H9 (cell line): ENCODE results near the gene ZNF644. TPM values are rescaled to one million over a fixed set of nuclear protein-coding genes. Genes with fewer than 3 reads are reported as not detected.

Source experiments
- DNase-seq: peaks from one replicate; pipeline ENCODE4 v3.0.0-alpha.2; 2017
- H2AFZ ChIP-seq: one replicate; pipeline ENCODE4 v1.6.1; 2013; ENCODE audit warnings: mild to moderate bottlenecking, low read length, control low read depth, moderate library complexity
- H2AK5ac ChIP-seq: 2 replicates; pipeline ENCODE4 v1.6.1; 2013; ENCODE audit warnings: low read length, control low read depth, mixed read lengths; ENCODE audit not compliant: insufficient read length
- H2BK120ac ChIP-seq: one replicate; pipeline ENCODE4 v1.6.1; 2013; ENCODE audit warnings: low read depth, mild to moderate bottlenecking, low read length, control low read depth, inconsistent platforms; ENCODE audit not compliant: poor library complexity, severe bottlenecking
- H2BK12ac ChIP-seq: 2 replicates; pipeline ENCODE4 v1.6.1; 2013; ENCODE audit warnings: low read length, control low read depth, mixed read lengths, low read depth; ENCODE audit not compliant: insufficient read length
- H2BK15ac ChIP-seq: 2 replicates; pipeline ENCODE4 v1.6.1; 2013; ENCODE audit warnings: low read depth, low read length, control low read depth
- H2BK20ac ChIP-seq: one replicate; pipeline ENCODE4 v1.6.1; 2013; ENCODE audit warnings: low read depth, mild to moderate bottlenecking, low read length, control low read depth, inconsistent platforms; ENCODE audit not compliant: poor library complexity, severe bottlenecking
- H2BK5ac ChIP-seq: 2 replicates; pipeline ENCODE4 v1.6.1; 2013; ENCODE audit warnings: low read length, control low read depth, mixed read lengths; ENCODE audit not compliant: insufficient read length
- H3K14ac ChIP-seq: 2 replicates; pipeline ENCODE4 v1.6.1; 2013; ENCODE audit warnings: low read length, control low read depth; ENCODE audit not compliant: insufficient read depth
- H3K18ac ChIP-seq: 2 replicates; pipeline ENCODE4 v1.6.1; 2013; ENCODE audit warnings: low read depth, mild to moderate bottlenecking, mixed read lengths, low read length, control low read depth; ENCODE audit not compliant: insufficient read length
- H3K23ac ChIP-seq: 2 replicates; pipeline ENCODE4 v1.6.1; 2013; ENCODE audit warnings: low read length, control low read depth, mixed read lengths, low read depth; ENCODE audit not compliant: insufficient read length
- H3K23me2 ChIP-seq: 2 replicates; pipeline ENCODE4 v1.6.1; 2013; ENCODE audit warnings: low read depth, mild to moderate bottlenecking, mixed read lengths, low read length, control low read depth; ENCODE audit not compliant: insufficient read length, poor library complexity, severe bottlenecking
- H3K27ac ChIP-seq: 2 replicates; pipeline ENCODE4 v1.5.1; 2013; ENCODE audit warnings: low read length, control low read depth, mixed read lengths, low read depth; ENCODE audit not compliant: insufficient read length
- H3K27me3 ChIP-seq: 2 replicates; pipeline ENCODE4 v1.6.1; 2013; ENCODE audit warnings: low read length, control low read depth, inconsistent platforms; ENCODE audit not compliant: insufficient read depth
- H3K4ac ChIP-seq: 2 replicates; pipeline ENCODE4 v1.6.1; 2013; ENCODE audit warnings: low read depth, mild to moderate bottlenecking, control low read depth, inconsistent platforms, low read length, moderate library complexity
- H3K4me1 ChIP-seq: 2 replicates; pipeline ENCODE4 v1.6.1; 2013; ENCODE audit warnings: low read length, control low read depth, inconsistent platforms; ENCODE audit not compliant: insufficient read depth
- H3K4me2 ChIP-seq: 2 replicates; pipeline ENCODE4 v1.6.1; 2013; ENCODE audit warnings: low read length, control low read depth, mixed read lengths; ENCODE audit not compliant: insufficient read length, insufficient read depth
- H3K56ac ChIP-seq: 2 replicates; pipeline ENCODE4 v1.6.1; 2013; ENCODE audit warnings: low read depth, mild to moderate bottlenecking, mixed read lengths, low read length, control low read depth; ENCODE audit not compliant: insufficient read length
- H3K79me1 ChIP-seq: 2 replicates; pipeline ENCODE4 v1.6.1; 2013; ENCODE audit warnings: low read depth, mild to moderate bottlenecking, moderate library complexity, low read length, control low read depth, inconsistent platforms; ENCODE audit not compliant: insufficient read depth, poor library complexity, severe bottlenecking
- H3K79me2 ChIP-seq: 2 replicates; pipeline ENCODE4 v1.6.1; 2013; ENCODE audit warnings: low read length, control low read depth, inconsistent platforms; ENCODE audit not compliant: insufficient read depth
- H3K9ac ChIP-seq: 2 replicates; pipeline ENCODE4 v1.6.1; 2013; ENCODE audit warnings: low read length, control low read depth, mixed read lengths; ENCODE audit not compliant: insufficient read length; ENCODE audit errors: extremely low read depth
- H3K9me3 ChIP-seq: one replicate; pipeline ENCODE4 v1.6.1; 2013; ENCODE audit warnings: low read depth, low read length, inconsistent platforms; ENCODE audit not compliant: control insufficient read depth
- H3T11ph ChIP-seq: one replicate; pipeline ENCODE4 v1.6.1; 2013; ENCODE audit warnings: mild to moderate bottlenecking, low read length, control low read depth, inconsistent platforms
- H4K20me1 ChIP-seq: one replicate; pipeline ENCODE4 v1.6.1; 2013; ENCODE audit not compliant: control insufficient read depth, insufficient read length, insufficient read depth
- H4K5ac ChIP-seq: 2 replicates; pipeline ENCODE4 v1.6.1; 2013; ENCODE audit warnings: low read depth, mild to moderate bottlenecking, mixed read lengths, low read length, control low read depth; ENCODE audit not compliant: insufficient read length
- H4K8ac ChIP-seq: replicated peaks from 2 replicates; pipeline ENCODE4 v1.6.1; 2013; ENCODE audit warnings: low read length, control low read depth, mixed read lengths, low read depth; ENCODE audit not compliant: insufficient read length
- H4K91ac ChIP-seq: 2 replicates; pipeline ENCODE4 v1.6.1; 2013; ENCODE audit warnings: low read depth, mild to moderate bottlenecking, moderate library complexity, mixed read lengths, low read length, control low read depth; ENCODE audit not compliant: insufficient read length
- H3K27ac Mint-ChIP-seq, 3 experiments: 2 replicates in 2 of 3; 3 replicates in 1 of 3; pipeline ENCODE4 v1.8.0; 2020 to 2021; ENCODE audit warnings: mixed read lengths in 3 of 3, mild to moderate bottlenecking in 1 of 3, moderate library complexity in 1 of 3
- H3K27me3 Mint-ChIP-seq: 2 replicates; pipeline ENCODE4 v1.8.0; 2021; ENCODE audit warnings: low read depth, mild to moderate bottlenecking, moderate library complexity, mixed read lengths
- H3K36me3 Mint-ChIP-seq, 3 experiments: 2 replicates in 2 of 3; 3 replicates in 1 of 3; pipeline ENCODE4 v1.8.0; 2020 to 2021; ENCODE audit warnings: low read depth in 3 of 3, mixed read lengths in 3 of 3; ENCODE audit not compliant: insufficient read depth in 1 of 3
- H3K4me1 Mint-ChIP-seq, 2 experiments: 2 replicates each; pipeline ENCODE4 v1.8.0; 2020; ENCODE audit warnings: mixed read lengths in 2 of 2
- H3K4me3 Mint-ChIP-seq, 2 experiments: 2 replicates in 1 of 2; 3 replicates in 1 of 2; pipeline ENCODE4 v1.8.0; 2020 to 2021; ENCODE audit warnings: mild to moderate bottlenecking in 2 of 2, mixed read lengths in 2 of 2, moderate library complexity in 1 of 2
- H3K9me3 Mint-ChIP-seq, 2 experiments: 2 replicates in 1 of 2; 3 replicates in 1 of 2; pipeline ENCODE4 v1.8.0; 2020; ENCODE audit warnings: mild to moderate bottlenecking in 2 of 2, mixed read lengths in 2 of 2, moderate library complexity in 1 of 2
- total RNA-seq: library from RNA; stranded (reverse); gene quantifications from 2 replicates; pipeline ENCODE4 v1.2.1, GENCODE V29; 2021
- TF ChIP-seq, protein P1 (sequence below): fragments of 200-600 bp; sonication (generic); conservative IDR thresholded peaks from 3 replicates; pipeline ENCODE4 v1.8.0; 2021; ENCODE audit warnings: antibody characterized with exemption, mild to moderate bottlenecking

The ZNF644 gene
- total RNA-seq, 1 experiment from 2014 or later = 78.9 TPM

DNA sequence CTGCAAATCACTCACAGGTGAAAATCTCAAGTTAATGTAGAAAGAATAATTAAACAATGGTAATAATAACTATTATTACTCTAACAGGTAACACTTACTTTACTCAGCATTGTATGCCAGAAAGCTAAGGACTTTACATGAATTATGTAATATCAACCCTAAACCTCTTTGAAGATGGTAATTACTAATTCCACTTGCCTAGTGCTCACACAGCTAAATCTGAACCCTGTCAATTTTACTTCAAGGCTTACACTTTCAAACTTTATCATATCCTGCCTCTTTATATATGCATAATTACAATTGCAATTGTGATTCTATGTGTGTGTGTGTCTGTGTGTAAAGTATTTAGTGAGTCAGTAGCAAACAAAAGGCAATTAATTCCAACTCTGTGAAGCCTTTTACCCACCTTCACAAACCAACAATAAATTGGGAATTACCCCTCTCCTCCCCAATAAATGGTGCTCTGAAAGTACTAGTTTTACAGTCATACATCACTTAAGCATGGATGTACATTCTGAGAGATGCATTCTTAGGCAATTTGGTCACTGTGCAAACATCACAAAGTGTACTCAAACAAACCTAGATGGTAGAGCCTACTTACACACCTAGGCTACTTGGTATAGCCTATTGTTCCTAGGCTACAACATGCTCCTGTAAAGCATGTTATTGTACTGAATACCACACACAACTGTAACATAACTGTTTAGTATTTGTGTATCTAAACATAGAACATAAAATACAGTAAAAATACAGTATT lies 5.9 kb downstream of the ZNF644 start:
- Histone ChIP-seq H3K56ac (no peak overlapping the region), H2BK5ac (no peak overlapping the region), H3T11ph (no peak overlapping the region), H3K27ac (no peak overlapping the region), H2BK20ac (no peak overlapping the region), H2AK5ac (no peak overlapping the region), H3K23ac (no peak overlapping the region), H3K4ac (no peak overlapping the region), H3K14ac (no peak overlapping the region), H3K79me1 (peaks cover 10% of the 10 kb centered on the region), H2BK15ac (no peak overlapping the region), H4K8ac (no peak overlapping the region), H4K5ac (no peak overlapping the region), H2AFZ (no peak overlapping the region), H3K23me2 (peaks cover under 1% of the 10 kb centered on the region), H2BK120ac (no peak overlapping the region), H3K9me3 (no peaks in the 10 kb centered on the region), H3K79me2 (peaks cover 53% of the 10 kb centered on the region; the same call in 1 of the 2 replicates), H3K27me3 (no peaks in the 10 kb centered on the region), H3K9ac (no peak overlapping the region), H2BK12ac (no peak overlapping the region), H3K4me1 (peaks cover 12% of the 10 kb centered on the region; the same call in 1 of the 2 replicates), H4K20me1 (no peaks in the 10 kb centered on the region), H4K91ac (no peak overlapping the region), H3K18ac (no peak overlapping the region), H3K4me2 (no peak overlapping the region)
- TF ChIP-seq, protein P1, sequence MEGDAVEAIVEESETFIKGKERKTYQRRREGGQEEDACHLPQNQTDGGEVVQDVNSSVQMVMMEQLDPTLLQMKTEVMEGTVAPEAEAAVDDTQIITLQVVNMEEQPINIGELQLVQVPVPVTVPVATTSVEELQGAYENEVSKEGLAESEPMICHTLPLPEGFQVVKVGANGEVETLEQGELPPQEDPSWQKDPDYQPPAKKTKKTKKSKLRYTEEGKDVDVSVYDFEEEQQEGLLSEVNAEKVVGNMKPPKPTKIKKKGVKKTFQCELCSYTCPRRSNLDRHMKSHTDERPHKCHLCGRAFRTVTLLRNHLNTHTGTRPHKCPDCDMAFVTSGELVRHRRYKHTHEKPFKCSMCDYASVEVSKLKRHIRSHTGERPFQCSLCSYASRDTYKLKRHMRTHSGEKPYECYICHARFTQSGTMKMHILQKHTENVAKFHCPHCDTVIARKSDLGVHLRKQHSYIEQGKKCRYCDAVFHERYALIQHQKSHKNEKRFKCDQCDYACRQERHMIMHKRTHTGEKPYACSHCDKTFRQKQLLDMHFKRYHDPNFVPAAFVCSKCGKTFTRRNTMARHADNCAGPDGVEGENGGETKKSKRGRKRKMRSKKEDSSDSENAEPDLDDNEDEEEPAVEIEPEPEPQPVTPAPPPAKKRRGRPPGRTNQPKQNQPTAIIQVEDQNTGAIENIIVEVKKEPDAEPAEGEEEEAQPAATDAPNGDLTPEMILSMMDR = no peak
- Mint-ChIP-seq H3K36me3 (peaks cover 29 to 40% (median 37%) of the 10 kb centered on the region in 3 experiments), H3K27ac (no peak overlapping the region), H3K4me3 (no peak overlapping the region), H3K27me3 (no peaks in the 10 kb centered on the region), H3K4me1 (peaks cover 65 to 71% of the 10 kb centered on the region in 2 experiments), H3K9me3 (peaks cover 9 to 11% of the 10 kb centered on the region in 2 experiments)
- no peak for DNase-seq
